Left ventricle myocardium inferior (tissue), 1 donor: ENCODE data around the gene CCDC121. TPM values are rescaled to one million over a fixed set of nuclear protein-coding genes. Genes with fewer than 3 reads are reported as not detected.

Experiments
- DNase-seq: peaks from one replicate; pipeline ENCODE4 v3.0.0-alpha.2; 2020
- H3K27ac ChIP-seq: fragments of 200-600 bp; replicated peaks from 2 replicates; pipeline ENCODE4 v1.8.0; 2021
- H3K27me3 ChIP-seq: fragments of 200-600 bp; 2 replicates; pipeline ENCODE4 v1.8.0; 2021; ENCODE audit warnings: low read depth
- H3K36me3 ChIP-seq: fragments of 200-600 bp; 2 replicates; pipeline ENCODE4 v1.8.0; 2021
- H3K4me1 ChIP-seq: fragments of 200-600 bp; 2 replicates; pipeline ENCODE4 v1.8.0; 2021
- H3K4me3 ChIP-seq: fragments of 200-600 bp; 2 replicates; pipeline ENCODE4 v1.8.0; 2021; ENCODE audit warnings: mild to moderate bottlenecking, moderate library complexity
- H3K9me3 ChIP-seq: fragments of 200-600 bp; replicated peaks from 2 replicates; pipeline ENCODE4 v1.8.0; 2021
- intact Hi-C: fragments of 100-400 bp; cut with micrococcal nuclease; formaldehyde crosslinking; loops from one replicate; pipeline ENCODE4 v1.11.0; 2022
- total RNA-seq: library from RNA; stranded (reverse); fragmentation: NEBNext Ultra II Directional; extraction: Animal tissue kit (Norgen Biotek cat#: 25700); gene quantifications from one replicate; pipeline ENCODE4 v1.2.1, GENCODE V29; 2021
- TF ChIP-seq, protein P1 (sequence below): fragments of 200-600 bp; IDR thresholded peaks from 2 replicates; pipeline ENCODE4 v1.8.0; 2021; ENCODE audit warnings: antibody characterized with exemption, mild to moderate bottlenecking, borderline replicate concordance
- donor health status: DM: no; HTN: yes; CAD: no; lungs with severe emphysema.

The CCDC121 gene
- total RNA-seq, 1 donor from 2014 or later = 6.8 TPM

DNA sequence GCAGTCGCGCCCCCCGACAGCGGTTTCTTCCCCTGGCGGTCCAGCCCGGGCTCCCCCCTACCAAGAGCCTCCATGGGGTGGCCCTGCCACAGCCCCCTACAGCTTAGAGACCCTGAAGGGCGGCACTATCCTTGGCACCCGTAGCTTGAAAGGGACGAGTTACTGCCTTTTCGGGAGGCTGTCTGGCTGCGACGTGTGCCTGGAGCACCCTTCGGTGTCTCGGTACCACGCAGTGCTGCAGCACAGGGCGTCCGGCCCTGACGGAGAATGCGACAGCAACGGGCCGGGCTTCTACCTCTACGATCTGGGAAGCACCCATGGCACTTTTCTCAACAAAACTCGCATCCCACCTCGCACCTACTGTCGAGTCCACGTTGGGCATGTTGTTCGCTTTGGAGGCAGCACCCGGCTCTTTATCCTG, 35.4 kb upstream of the CCDC121 start:
- peak overlapping the region; percentile 91 for H3K27ac ChIP-seq
- intact Hi-C loops = no loop called here
- TF ChIP-seq, protein P1, sequence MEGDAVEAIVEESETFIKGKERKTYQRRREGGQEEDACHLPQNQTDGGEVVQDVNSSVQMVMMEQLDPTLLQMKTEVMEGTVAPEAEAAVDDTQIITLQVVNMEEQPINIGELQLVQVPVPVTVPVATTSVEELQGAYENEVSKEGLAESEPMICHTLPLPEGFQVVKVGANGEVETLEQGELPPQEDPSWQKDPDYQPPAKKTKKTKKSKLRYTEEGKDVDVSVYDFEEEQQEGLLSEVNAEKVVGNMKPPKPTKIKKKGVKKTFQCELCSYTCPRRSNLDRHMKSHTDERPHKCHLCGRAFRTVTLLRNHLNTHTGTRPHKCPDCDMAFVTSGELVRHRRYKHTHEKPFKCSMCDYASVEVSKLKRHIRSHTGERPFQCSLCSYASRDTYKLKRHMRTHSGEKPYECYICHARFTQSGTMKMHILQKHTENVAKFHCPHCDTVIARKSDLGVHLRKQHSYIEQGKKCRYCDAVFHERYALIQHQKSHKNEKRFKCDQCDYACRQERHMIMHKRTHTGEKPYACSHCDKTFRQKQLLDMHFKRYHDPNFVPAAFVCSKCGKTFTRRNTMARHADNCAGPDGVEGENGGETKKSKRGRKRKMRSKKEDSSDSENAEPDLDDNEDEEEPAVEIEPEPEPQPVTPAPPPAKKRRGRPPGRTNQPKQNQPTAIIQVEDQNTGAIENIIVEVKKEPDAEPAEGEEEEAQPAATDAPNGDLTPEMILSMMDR = no peak
- peak overlapping the region; percentile 86 for H3K4me3 ChIP-seq
- no peaks in the 10 kb centered on the region for H3K9me3 ChIP-seq
- peaks cover 51% of the 10 kb centered on the region for H3K4me1 ChIP-seq
- no peak for DNase-seq
- H3K36me3 ChIP-seq = peaks cover 59% of the 10 kb centered on the region
- H3K27me3 ChIP-seq = no peaks in the 10 kb centered on the region

DNA sequence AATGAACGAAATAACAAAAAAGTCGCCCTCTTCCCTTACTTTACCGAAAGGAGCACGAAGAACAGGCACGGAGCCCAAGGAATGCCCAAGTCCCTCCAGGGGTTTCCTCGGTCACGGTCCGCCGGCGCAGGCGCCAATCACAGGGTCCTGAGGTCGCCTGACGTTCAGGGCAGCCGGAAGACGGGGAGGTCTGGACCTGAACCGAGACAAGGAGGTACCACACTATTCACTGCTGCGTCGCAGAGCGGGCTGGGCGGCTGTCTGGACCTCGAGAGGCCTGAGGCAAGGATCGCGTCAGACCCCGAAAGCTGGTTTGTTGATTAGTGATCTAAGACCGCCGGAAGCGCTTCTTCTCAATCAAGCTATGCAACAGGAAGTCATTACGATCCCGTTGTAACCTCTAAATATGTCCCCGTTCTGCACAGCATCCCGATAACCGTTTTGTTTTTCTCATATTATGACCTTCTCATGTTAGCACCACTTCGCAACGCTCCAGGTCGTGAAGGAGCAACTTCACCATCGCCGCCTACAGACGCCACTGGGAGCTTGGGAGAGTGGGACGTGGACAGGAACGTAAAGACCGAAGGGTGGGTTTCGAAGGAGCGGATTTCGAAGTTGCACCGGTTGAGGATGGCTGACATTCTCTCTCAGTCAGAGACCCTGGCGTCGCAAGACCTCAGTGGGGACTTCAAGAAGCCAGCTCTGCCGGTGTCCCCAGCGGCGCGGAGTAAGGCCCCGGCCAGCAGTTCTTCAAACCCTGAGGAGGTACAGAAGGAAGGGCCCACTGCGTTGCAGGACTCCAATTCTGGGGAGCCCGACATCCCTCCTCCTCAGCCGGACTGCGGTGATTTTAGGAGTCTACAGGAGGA, 34.7 kb upstream of the CCDC121 start, which contains the start of the genes SLC4A1AP and SUPT7L:
Gene SLC4A1AP (plus strand): TSS at position 605 of the 869 bp plus-strand sequence. CDS start 26 bp downstream, at position 631.
Gene SUPT7L (minus strand): TSS at position 330 of the 869 bp plus-strand sequence. CDS start 1,422 bp downstream, outside the sequence.
- intact Hi-C loops = no loop called here
- Histone ChIP-seq H3K9me3 (no peaks in the 10 kb centered on the region), H3K27ac (peak within 1 kb of the TSS; percentile 91), H3K4me1 (peaks cover 56% of the 10 kb centered on the region), H3K27me3 (no peaks in the 10 kb centered on the region), H3K36me3 (peaks cover 59% of the 10 kb centered on the region), H3K4me3 (peak within 1 kb of the TSS; percentile 86)
- DNase-seq = peak; percentile 64
- TF ChIP-seq, protein P1 = no peak

DNA sequence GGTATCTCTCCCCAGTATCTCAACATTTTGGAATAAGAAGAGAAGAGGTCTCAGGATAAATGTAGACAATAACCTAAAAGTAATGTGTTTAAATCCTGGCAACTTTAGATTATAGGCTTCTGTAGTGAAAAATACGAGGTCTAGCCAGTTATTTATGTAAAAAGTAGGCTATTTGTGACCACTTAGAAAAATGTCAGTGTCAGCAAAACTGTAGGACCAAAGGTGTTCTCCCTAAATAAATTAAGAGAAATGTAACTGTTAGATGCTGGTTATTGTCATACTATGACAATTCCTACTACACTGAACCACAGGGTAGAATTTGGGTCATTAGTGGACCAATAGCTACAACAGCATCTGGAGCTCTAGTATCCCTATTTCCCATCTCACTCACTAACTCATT, 32.6 kb upstream of the CCDC121 start:
- H3K4me3 ChIP-seq = no peak overlapping the region
- H3K27me3 ChIP-seq = no peaks in the 10 kb centered on the region
- H3K4me1 ChIP-seq = peaks cover 57% of the 10 kb centered on the region
- no peak overlapping the region for H3K27ac ChIP-seq
- TF ChIP-seq, protein P1 = no peak
- no peaks in the 10 kb centered on the region for H3K9me3 ChIP-seq
- intact Hi-C loops = no loop called here
- DNase-seq = no peak
- H3K36me3 ChIP-seq = peaks cover 59% of the 10 kb centered on the region

DNA sequence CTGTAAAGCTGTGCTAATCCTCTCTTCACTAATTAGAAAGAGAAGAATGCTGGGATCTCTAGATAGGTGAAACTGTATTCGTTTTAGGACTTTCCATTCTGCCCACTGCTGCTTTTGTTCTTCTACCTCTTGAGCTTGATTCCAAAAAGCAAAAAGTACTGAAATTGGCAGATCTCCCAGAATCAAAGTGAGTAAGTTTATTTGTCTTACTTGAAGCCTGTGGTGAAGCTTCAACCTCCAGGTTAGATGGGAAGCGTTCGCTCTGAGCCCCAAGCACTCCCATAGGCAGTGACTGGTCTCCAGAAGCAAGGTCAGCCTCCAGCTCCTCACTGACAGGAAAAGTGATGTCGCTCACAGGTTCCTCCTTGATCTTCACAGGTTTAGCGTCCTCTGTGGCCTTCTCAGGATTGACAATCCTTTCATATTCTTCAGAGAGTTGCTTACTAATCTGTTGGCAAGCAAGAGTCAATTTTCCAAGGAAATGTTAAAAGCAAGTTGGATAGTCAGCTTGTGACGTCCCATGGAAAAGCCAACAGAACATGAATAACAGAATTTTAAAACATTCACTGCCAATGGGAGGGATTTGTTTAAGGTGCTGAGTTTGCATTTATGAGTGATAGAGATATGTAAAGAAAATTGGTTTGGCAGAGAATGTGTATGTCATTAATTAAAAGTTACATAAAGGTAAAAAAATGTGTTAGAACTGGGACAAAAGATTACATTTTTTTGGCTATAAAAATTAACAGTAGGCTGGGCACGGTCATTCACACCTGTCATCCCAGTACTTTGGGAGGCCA, 26.5 kb upstream of the CCDC121 start:
- Histone ChIP-seq H3K27ac (no peak overlapping the region), H3K9me3 (no peaks in the 10 kb centered on the region), H3K4me3 (no peak overlapping the region), H3K27me3 (no peaks in the 10 kb centered on the region), H3K36me3 (peaks cover 100% of the 10 kb centered on the region), H3K4me1 (peaks cover 13% of the 10 kb centered on the region)
- no peak for DNase-seq
- intact Hi-C loops = no loop called here
- TF ChIP-seq, protein P1 = no peak

DNA sequence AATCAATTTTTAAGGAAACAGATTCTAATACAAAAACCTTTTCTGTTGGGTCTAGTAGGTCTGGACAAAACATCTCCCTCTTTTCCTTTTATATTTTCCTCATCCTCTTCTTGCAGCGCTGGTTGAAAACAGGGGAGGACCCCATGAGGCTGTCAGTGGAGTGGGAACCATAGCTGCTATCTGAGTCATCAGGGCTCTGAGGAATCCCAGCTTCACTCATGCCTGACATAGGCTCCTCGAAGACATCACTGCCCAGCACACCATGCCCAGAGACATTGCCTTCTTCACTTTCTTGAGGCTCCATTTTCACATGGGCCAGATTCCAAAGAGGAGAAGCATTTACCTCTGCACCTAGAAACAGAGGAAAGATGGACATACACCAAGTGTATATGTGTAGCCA, 24.6 kb upstream of the CCDC121 start:
- Histone ChIP-seq H3K9me3 (no peaks in the 10 kb centered on the region), H3K27me3 (no peaks in the 10 kb centered on the region), H3K4me3 (no peak overlapping the region), H3K4me1 (no peaks in the 10 kb centered on the region), H3K27ac (no peak overlapping the region), H3K36me3 (peaks cover 99% of the 10 kb centered on the region)
- no peak for DNase-seq
- intact Hi-C loops = no loop called here
- TF ChIP-seq, protein P1 = no peak
